HUES6 (cell line): ENCODE data around the gene SCAF1.

ENCODE experiments used
- H3K27ac ChIP-seq: 2 replicates; pipeline ENCODE4 v1.7.0; 2013; ENCODE audit warnings: low read depth, mild to moderate bottlenecking, low read length, inconsistent platforms
- H3K27me3 ChIP-seq: 2 replicates; pipeline ENCODE4 v1.6.1; 2013; ENCODE audit warnings: low read length; ENCODE audit not compliant: control insufficient read depth, insufficient read depth
- H3K36me3 ChIP-seq: 2 replicates; pipeline ENCODE4 v1.6.1; 2013; ENCODE audit warnings: low read length; ENCODE audit not compliant: control insufficient read depth, insufficient read depth
- H3K4me1 ChIP-seq: 2 replicates; pipeline ENCODE4 v1.6.1; 2013; ENCODE audit warnings: low read length; ENCODE audit not compliant: control insufficient read depth, insufficient read depth
- H3K4me3 ChIP-seq: 2 replicates; pipeline ENCODE4 v1.5.1; 2013; ENCODE audit warnings: low read depth, low read length
- H3K9ac ChIP-seq: one replicate; pipeline ENCODE4 v1.6.1; 2013; ENCODE audit warnings: mild to moderate bottlenecking, low read length
- H3K9me3 ChIP-seq: 2 replicates; pipeline ENCODE4 v1.6.1; 2013; ENCODE audit warnings: low read depth, low read length; ENCODE audit not compliant: control insufficient read depth, insufficient read depth

The SCAF1 gene

DNA sequence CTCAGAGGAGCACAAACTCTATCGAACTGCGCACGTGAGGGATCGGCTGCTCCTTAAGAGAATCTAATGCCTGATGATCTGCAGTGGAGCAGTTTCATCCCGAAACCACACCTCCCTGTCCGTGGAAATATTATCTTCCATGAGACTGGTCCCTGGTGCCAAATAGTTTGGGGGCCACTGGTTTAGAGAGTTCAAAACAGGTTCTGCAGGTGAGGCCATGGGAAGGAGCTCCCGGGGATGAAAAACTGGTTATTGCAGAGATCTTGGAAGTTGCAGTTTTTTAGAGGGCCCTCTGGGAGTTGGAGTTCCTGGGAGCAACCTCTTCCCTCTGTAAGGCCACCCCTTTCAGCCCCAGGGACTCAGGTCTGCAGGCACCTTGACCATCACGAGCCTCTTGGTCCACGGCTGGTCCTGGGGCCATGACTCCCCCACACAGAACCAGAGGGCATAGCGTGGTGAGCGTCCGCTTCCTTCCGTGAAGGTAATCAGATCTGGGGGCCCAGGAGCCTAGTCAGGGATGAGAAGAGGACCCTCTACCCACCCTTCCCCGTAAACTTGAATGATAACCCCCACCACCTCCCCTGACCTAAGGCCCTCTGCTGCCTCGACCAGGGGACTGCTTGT is 18.4 kb downstream of the SCAF1 start:
- H3K36me3 ChIP-seq, result peaks cover 76% of the 10 kb centered on the region
- H3K9ac ChIP-seq, result no peak overlapping the region
- peaks cover 11% of the 10 kb centered on the region for H3K4me1 ChIP-seq
- peaks cover 8% of the 10 kb centered on the region for H3K9me3 ChIP-seq
- no peaks in the 10 kb centered on the region for H3K27me3 ChIP-seq
- H3K4me3 ChIP-seq, result no peak overlapping the region
- H3K27ac ChIP-seq, result no peak overlapping the region

GRCh38 chr19:49662011-49662410 is 20.0 kb downstream of the SCAF1 start:
- 0 out of 2 replicates have a peak, but pooled peaks cover 2% of the 10 kb centered on the region for H3K4me1 ChIP-seq
- H3K4me3 ChIP-seq, result no peak overlapping the region
- no peak overlapping the region for H3K9ac ChIP-seq
- no peak overlapping the region for H3K27ac ChIP-seq
- H3K36me3 ChIP-seq, result peaks cover 61% of the 10 kb centered on the region
- no peaks in the 10 kb centered on the region for H3K27me3 ChIP-seq
- H3K9me3 ChIP-seq, result peaks cover 8% of the 10 kb centered on the region

- H3K4me1 ChIP-seq, result 0 out of 2 replicates have a peak, but pooled peaks cover 2% of the 10 kb centered on the region
- peaks cover 8% of the 10 kb centered on the region for H3K9me3 ChIP-seq
- no peaks in the 10 kb centered on the region for H3K27me3 ChIP-seq
- H3K36me3 ChIP-seq, result peaks cover 58% of the 10 kb centered on the region
- no peak overlapping the region for H3K9ac ChIP-seq
- no peak overlapping the region for H3K27ac ChIP-seq
- no peak overlapping the region for H3K4me3 ChIP-seq
These were observed 21.2 kb downstream of the SCAF1 start for GRCh38 chr19:49663224-49663623.

- Histone ChIP-seq H3K9ac (peak overlapping the region; percentile 86), H3K27me3 (no peaks in the 10 kb centered on the region), H3K27ac (0 out of 2 replicates have a peak overlapping the region, but pooled peaks have one; percentile 11), H3K36me3 (peaks cover 53% of the 10 kb centered on the region), H3K4me1 (0 out of 2 replicates have a peak, but pooled peaks cover 2% of the 10 kb centered on the region), H3K9me3 (peaks cover 8% of the 10 kb centered on the region), H3K4me3 (peak overlapping the region; percentile 98)
These were observed 22.4 kb downstream of the SCAF1 start for GRCh38 chr19:49664171-49665035.

GRCh38 chr19:49665036-49665350 is 23.0 kb downstream of the SCAF1 start:
- Histone ChIP-seq H3K27me3 (no peaks in the 10 kb centered on the region), H3K9me3 (peaks cover 6% of the 10 kb centered on the region), H3K9ac (peak overlapping the region; percentile 86), H3K27ac (peak overlapping the region; percentile 11; the same call in 1 of the 2 replicates), H3K4me3 (peak overlapping the region; percentile 98), H3K36me3 (peaks cover 51% of the 10 kb centered on the region), H3K4me1 (0 out of 2 replicates have a peak, but pooled peaks cover 2% of the 10 kb centered on the region)

DNA sequence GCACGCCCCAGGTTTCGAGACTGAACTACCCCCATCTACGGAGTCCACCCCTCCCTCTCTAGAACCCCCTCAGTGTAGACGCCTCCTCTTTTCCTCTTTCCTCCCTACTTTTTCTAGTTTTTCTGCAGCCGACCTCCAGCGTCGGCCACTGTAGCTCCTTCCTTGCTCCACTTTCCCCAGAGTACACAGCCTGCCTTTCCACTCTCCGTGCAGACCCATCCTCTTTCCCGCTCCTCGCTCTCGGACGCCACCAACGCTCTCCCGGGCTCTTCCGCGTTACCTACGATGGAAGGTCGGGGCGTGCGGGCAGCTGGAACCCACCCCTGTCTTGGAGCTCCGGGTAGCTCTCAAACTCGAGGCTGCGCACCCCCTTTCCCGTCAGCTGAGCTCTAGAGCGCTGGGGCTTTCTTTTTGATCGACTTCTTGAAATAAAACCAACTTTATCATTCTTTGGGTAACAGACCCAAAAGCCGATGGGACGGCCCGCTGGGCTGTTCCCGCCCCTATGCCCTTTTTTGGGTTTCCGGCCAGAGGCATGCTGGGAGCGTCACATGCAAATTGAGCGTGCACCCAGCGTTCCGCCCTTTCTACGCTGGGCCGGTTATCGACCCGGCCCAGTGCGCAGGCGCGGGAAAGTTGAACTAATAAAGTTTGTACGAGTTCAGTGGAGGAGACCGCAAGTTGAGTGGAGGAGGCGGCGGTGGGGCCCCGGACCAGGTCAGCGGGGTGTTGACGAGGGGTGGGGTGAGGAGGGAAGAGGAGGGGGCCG is 23.5 kb downstream of the SCAF1 start, which contains the start of the genes BCL2L12 and IRF3:
BCL2L12 (plus strand) TSS at position 583 of the 769 bp plus-strand sequence. CDS start 760 bp downstream, outside the sequence.
IRF3 (minus strand) TSS at position 507 of the 769 bp plus-strand sequence. CDS start 1,019 bp downstream, outside the sequence.
- H3K9me3 ChIP-seq, result peaks cover under 1% of the 10 kb centered on the region; the same call in 1 of the 2 replicates
- peak within 1 kb of the TSS; percentile 86 for H3K9ac ChIP-seq
- H3K4me3 ChIP-seq, result peak within 1 kb of the TSS; percentile 98
- peak within 1 kb of the TSS; percentile 38; the same call in 1 of the 2 replicates for H3K27ac ChIP-seq
- H3K36me3 ChIP-seq, result peaks cover 51% of the 10 kb centered on the region
- H3K4me1 ChIP-seq, result 0 out of 2 replicates have a peak, but pooled peaks cover 2% of the 10 kb centered on the region
- H3K27me3 ChIP-seq, result no peaks in the 10 kb centered on the region

- peaks cover 47% of the 10 kb centered on the region for H3K36me3 ChIP-seq
- H3K4me1 ChIP-seq, result 0 out of 2 replicates have a peak, but pooled peaks cover 2% of the 10 kb centered on the region
- H3K4me3 ChIP-seq, result peak overlapping the region; percentile 98
- no peaks in the 10 kb centered on the region for H3K27me3 ChIP-seq
- H3K9ac ChIP-seq, result peak overlapping the region; percentile 62
- H3K9me3 ChIP-seq, result no peaks in the 10 kb centered on the region
- no peak overlapping the region for H3K27ac ChIP-seq
These were observed 24.1 kb downstream of the SCAF1 start for GRCh38 chr19:49666120-49666444.

DNA sequence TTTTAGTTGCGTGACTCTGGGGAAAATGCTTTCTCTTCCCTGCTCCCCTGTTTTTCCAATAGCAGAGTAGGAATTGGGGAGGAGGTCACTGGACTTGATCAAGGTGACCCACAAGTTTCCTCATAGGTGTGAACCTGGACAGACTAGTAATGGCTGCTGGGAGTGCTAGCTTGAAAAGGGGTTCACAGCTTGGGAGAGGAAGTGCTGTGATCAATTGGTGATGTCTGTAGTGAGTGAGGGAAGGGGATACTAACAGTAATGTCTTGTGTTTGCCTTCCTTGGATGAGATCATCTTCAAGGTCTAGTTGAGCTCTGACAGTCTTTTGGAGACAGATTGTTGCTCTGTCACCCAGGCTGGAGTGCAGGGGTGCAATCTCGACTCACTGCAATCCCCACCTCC is 25.5 kb downstream of the SCAF1 start:
- Histone ChIP-seq H3K27me3 (no peaks in the 10 kb centered on the region), H3K9ac (no peak overlapping the region), H3K36me3 (peaks cover 33% of the 10 kb centered on the region), H3K9me3 (no peaks in the 10 kb centered on the region), H3K27ac (no peak overlapping the region), H3K4me1 (peaks cover 10% of the 10 kb centered on the region), H3K4me3 (no peak overlapping the region)

- no peak overlapping the region for H3K4me3 ChIP-seq
- H3K4me1 ChIP-seq, result peaks cover 7% of the 10 kb centered on the region
- H3K27ac ChIP-seq, result no peak overlapping the region
- no peaks in the 10 kb centered on the region for H3K9me3 ChIP-seq
- no peak overlapping the region for H3K9ac ChIP-seq
- H3K36me3 ChIP-seq, result peaks cover 34% of the 10 kb centered on the region
- H3K27me3 ChIP-seq, result no peaks in the 10 kb centered on the region
These were observed 27.5 kb downstream of the SCAF1 start for GRCh38 chr19:49669516-49669915.

DNA sequence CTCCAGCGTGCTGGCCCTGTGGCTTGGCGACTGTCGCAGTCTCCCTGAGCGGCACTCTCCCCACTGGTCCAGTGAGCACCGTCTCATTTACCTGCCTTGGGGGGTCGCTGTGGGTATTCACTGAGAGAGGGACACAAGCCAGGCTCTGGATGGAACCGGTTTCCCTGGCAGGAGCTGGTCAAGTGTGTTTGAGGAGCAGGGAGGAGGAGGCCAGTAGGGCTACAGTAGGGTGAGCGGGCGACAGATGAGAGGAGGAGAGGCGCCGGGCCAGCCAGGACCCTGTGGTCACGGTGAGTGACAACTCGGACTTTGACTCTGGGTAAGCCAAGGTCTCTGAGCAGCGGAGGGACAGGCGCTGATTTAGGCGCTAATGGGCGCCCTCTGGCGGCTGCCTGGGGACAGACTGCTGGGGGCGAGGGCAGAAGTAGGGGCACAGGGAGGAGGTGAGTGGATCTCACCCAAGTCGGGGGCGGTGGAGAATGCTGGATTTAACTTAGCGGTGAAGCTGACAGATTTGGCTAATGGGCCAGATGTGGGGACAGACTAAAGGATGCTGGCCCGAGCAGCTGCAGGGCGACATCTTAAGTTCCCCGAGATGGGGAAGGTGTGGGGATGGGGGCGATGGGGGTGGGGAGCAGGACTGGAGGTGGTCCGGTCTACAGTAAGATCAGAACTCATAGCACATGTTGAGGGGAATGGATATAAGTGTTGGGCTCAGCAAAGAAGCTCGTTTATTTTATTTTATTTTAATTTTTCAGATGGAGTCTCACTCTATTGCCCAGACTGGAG is 30.3 kb downstream of the SCAF1 start:
- Histone ChIP-seq H3K4me3 (peak overlapping the region; percentile 45), H3K9ac (peak overlapping the region; percentile 57), H3K9me3 (no peaks in the 10 kb centered on the region), H3K4me1 (peaks cover 10% of the 10 kb centered on the region), H3K27me3 (no peaks in the 10 kb centered on the region), H3K36me3 (peaks cover 31% of the 10 kb centered on the region), H3K27ac (no peak overlapping the region)
